K562 (cell line): ENCODE data around the gene FBXL13.

Experiments
- BRD9 ChIP-seq: fragments of 450-650 bp; IDR thresholded peaks from 2 replicates; pipeline ENCODE4 v1.6.1; 2018; ENCODE audit warnings: low read depth; ENCODE audit not compliant: partially characterized antibody
- ESRRA ChIP-seq: fragments of 450-650 bp; IDR thresholded peaks from 2 replicates; pipeline ENCODE4 v1.6.1; 2014; ENCODE audit warnings: low read depth, mild to moderate bottlenecking, moderate library complexity, borderline replicate concordance
- FOXK2 ChIP-seq, 2 experiments: fragments of 450-650 bp; IDR thresholded peaks in 1 of 2; conservative IDR thresholded peaks in 1 of 2; 2 replicates each; pipeline ENCODE4 v1.6.1; 2016; ENCODE audit warnings: low read depth in 2 of 2, mild to moderate bottlenecking in 1 of 2
- HDAC2 ChIP-seq: fragments of 450-650 bp; IDR thresholded peaks from 2 replicates; pipeline ENCODE4 v1.6.1; 2016; ENCODE audit warnings: mild to moderate bottlenecking
- IRF2 ChIP-seq: sonication (generic); formaldehyde crosslinking; IDR thresholded peaks from 2 replicates; pipeline ENCODE4 v1.8.1; 2022; ENCODE audit warnings: mild to moderate bottlenecking, missing genetic modification reagents
- NFE2 ChIP-seq: IDR thresholded peaks from 2 replicates; pipeline ENCODE4 v1.6.1; 2014; ENCODE audit warnings: antibody characterized with exemption, low read depth
- SMAD3 ChIP-seq: fragments of 450-650 bp; formaldehyde crosslinking; conservative IDR thresholded peaks from 2 replicates; pipeline ENCODE4 v1.4.0; 2020; ENCODE audit warnings: mild to moderate bottlenecking
- SREBF1 ChIP-seq: fragments of 150-350 bp; IDR thresholded peaks from 2 replicates; pipeline ENCODE4 v1.6.1; 2014; ENCODE audit warnings: antibody characterized with exemption, low read depth, low read length, borderline replicate concordance
- TF ChIP-seq, protein P1 (sequence below): fragments of 450-650 bp; IDR thresholded peaks from 2 replicates; pipeline ENCODE4 v1.6.1; 2018; ENCODE audit warnings: mild to moderate bottlenecking, low read depth; ENCODE audit not compliant: partially characterized antibody

DNA sequence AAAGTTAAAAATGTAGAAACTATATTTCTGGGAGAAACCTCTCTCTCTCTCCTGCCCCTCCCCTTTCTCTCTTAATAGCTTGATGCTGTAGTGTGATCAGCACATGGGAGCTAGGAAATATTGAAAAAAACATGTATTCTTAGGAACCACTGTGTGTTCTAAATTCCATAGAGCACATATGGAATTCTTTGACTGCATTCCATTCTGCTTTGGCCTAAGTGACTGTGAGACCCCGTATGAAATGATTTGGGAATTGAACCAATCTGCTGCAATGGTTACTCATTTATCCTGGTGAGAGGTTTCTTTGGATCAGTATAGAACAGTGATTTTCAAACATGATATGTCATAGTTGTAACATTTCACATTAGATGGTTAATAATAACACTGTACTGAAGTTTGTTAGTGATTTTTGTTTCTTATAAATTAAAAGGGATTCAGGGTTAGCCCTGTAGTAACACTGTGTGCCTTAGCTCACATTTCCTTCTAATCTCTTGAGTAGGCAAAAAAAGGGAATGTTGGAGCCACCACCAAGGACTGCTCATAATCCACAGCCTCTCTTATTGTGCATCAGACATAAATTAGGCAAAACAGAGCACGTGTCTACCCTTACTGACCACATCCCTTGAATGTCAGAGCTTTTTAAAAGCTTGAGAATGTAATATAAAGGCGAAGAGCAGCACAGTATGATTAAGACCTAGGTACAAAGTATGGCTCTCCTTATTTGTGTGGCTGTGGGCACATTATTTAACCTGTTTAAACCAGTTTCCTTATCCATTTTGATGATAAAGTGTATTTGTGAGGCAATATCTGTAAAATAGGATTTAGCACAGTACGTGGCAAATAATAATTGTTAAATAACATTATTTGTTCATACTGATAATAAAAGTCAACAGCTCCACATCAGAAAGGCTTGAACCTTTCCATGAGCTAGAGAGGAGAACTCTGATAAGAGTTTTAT lies 256.7 kb downstream of the FBXL13 start:
- TF ChIP-seq ESRRA = no peak
- TF ChIP-seq IRF2 (CRISPR knock-in tag) = no peak
- no peak for TF ChIP-seq SREBF1
- TF ChIP-seq FOXK2 (conservative IDR thresholded peaks at IDR 0.05 in 1 of 2, IDR thresholded peaks at IDR 0.05 in 1 of 2; ENCODE audit: low read depth in 2 of 2) = no peak
- TF ChIP-seq HDAC2 = no peak
- TF ChIP-seq, protein P1, sequence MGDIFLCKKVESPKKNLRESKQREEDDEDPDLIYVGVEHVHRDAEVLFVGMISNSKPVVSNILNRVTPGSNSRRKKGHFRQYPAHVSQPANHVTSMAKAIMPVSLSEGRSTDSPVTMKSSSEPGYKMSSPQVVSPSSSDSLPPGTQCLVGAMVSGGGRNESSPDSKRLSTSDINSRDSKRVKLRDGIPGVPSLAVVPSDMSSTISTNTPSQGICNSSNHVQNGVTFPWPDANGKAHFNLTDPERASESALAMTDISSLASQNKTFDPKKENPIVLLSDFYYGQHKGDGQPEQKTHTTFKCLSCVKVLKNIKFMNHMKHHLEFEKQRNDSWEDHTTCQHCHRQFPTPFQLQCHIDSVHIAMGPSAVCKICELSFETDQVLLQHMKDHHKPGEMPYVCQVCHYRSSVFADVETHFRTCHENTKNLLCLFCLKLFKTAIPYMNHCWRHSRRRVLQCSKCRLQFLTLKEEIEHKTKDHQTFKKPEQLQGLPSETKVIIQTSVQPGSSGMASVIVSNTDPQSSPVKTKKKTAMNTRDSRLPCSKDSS = no peak
- no peak for TF ChIP-seq SMAD3 (CRISPR knock-in tag)
- TF ChIP-seq BRD9 = no peak
- TF ChIP-seq NFE2 = no peak
